ENCODE results near the gene ZSWIM4. TPM values are rescaled to one million over a fixed set of nuclear protein-coding genes. Genes with fewer than 3 reads are reported as not detected.
A peak's percentile ranks its signal among the peaks of the same experiment; 100 is the strongest.

ZSWIM4 gene
- total RNA-seq, 2 experiments from 2014 or later = 5.0 to 10.8 TPM

- no peaks in the 10 kb centered on the region for H4K20me1 ChIP-seq (ENCODE audit: insufficient read depth, low read length)
- DNase-seq (ENCODE audit: low spot score) = peak; percentile 61
- H3K27ac ChIP-seq (ENCODE audit: low read depth, low read length, poor library complexity, severe bottlenecking) = no peak within 1 kb of the TSS
- no peaks in the 10 kb centered on the region for H3K9me3 ChIP-seq (ENCODE audit: low read length)
- no peak within 1 kb of the TSS for H2AFZ ChIP-seq (ENCODE audit: low read length)
- H3K4me1 ChIP-seq (ENCODE audit: insufficient read depth, low read length, poor library complexity, severe bottlenecking) = peaks cover 11% of the 10 kb centered on the region
- BruUV-seq (replicated peaks) = no TSS peak
- peak within 1 kb of the TSS; percentile 75 for H3K4me2 ChIP-seq (ENCODE audit: low read length)
- no peak for TF ChIP-seq CTCF (conservative IDR thresholded peaks at IDR 0.05; ENCODE audit: low read length)
- TF ChIP-seq EZH2phosphoT487 (IDR thresholded peaks at IDR 0.05; ENCODE audit: borderline replicate concordance, low read depth, low read length) = no peak
- H3K36me3 ChIP-seq (ENCODE audit: insufficient read depth, low read length) = peaks cover 44% of the 10 kb centered on the region
- ChIA-PET CTCF (ENCODE audit: unreplicated experiment) (no interaction called here), POLR2A (interaction anchor here (0.8 to 1.5 kb wide), 3 partner anchors 10 to 32 kb away, joined by 3 to 8 read pairs (median 7); partner anchors contain the start of gene C19orf53)
- no peaks in the 10 kb centered on the region for H3K9me2 ChIP-seq (ENCODE audit: insufficient read depth, low read length)
- peak within 1 kb of the TSS; percentile 68 for H3K4me3 ChIP-seq (ENCODE audit: low read depth, low read length, poor library complexity, severe bottlenecking)
- H3K79me2 ChIP-seq (ENCODE audit: insufficient read depth, low read depth, low read length) = no peaks in the 10 kb centered on the region
- intact Hi-C loops (cut with micrococcal nuclease; ENCODE audit: unreplicated experiment) = no loop called here
Measured at GRCh38 chr19:13764101-13764807, 31.0 kb upstream of the ZSWIM4 start, which contains the start of gene MRI1. Gene MRI1 (plus strand): TSS chr19:13764522. CDS start chr19:13764589, 67 bp downstream.

- Histone ChIP-seq H3K27ac (ENCODE audit: low read depth, low read length, poor library complexity, severe bottlenecking) (no peak overlapping the region), H3K4me3 (ENCODE audit: low read depth, low read length, poor library complexity, severe bottlenecking) (peak overlapping the region; percentile 68), H3K9me3 (ENCODE audit: low read length) (no peaks in the 10 kb centered on the region), H3K79me2 (ENCODE audit: insufficient read depth, low read depth, low read length) (no peaks in the 10 kb centered on the region), H3K36me3 (ENCODE audit: insufficient read depth, low read length) (peaks cover 41% of the 10 kb centered on the region), H3K9me2 (ENCODE audit: insufficient read depth, low read length) (no peaks in the 10 kb centered on the region), H4K20me1 (ENCODE audit: insufficient read depth, low read length) (no peaks in the 10 kb centered on the region), H3K4me1 (ENCODE audit: insufficient read depth, low read length, poor library complexity, severe bottlenecking) (peaks cover 11% of the 10 kb centered on the region), H2AFZ (ENCODE audit: low read length) (no peak overlapping the region), H3K4me2 (ENCODE audit: low read length) (peak overlapping the region; percentile 64)
- intact Hi-C loops (cut with micrococcal nuclease; ENCODE audit: unreplicated experiment) = no loop called here
- DNase-seq (ENCODE audit: low spot score) = no peak
- ChIA-PET CTCF (ENCODE audit: unreplicated experiment) (no interaction called here), POLR2A (interaction anchor here (0.8 to 1.5 kb wide), 3 partner anchors 9 to 33 kb away, joined by 3 to 8 read pairs (median 7); partner anchors contain the start of gene C19orf53)
- TF ChIP-seq CTCF (conservative IDR thresholded peaks at IDR 0.05; ENCODE audit: low read length) (no peak), EZH2phosphoT487 (IDR thresholded peaks at IDR 0.05; ENCODE audit: borderline replicate concordance, low read depth, low read length) (no peak)
- BruUV-seq (replicated peaks) = no TSS peak
Measured at GRCh38 chr19:13764821-13765394, 30.3 kb upstream of the ZSWIM4 start.
